NCI-H460 (cell line): ENCODE data around the gene UBE2U. TPM values are rescaled to one million over a fixed set of nuclear protein-coding genes. Genes with fewer than 3 reads are reported as not detected.

Experiments
- DNase-seq: peaks from one replicate; pipeline ENCODE4 v3.0.0-alpha.2; 2016; ENCODE audit warnings: low read depth; ENCODE audit errors: extremely low read depth
- total RNA-seq: library from RNA; depleted of rRNA; stranded (reverse); fragments of >200 nt; shearing (Covaris generic); gene quantifications from 2 replicates; pipeline ENCODE4 v1.2.3, GENCODE V29; 2014

Gene UBE2U
- total RNA-seq, 1 experiment from 2014 or later = not detected

DNA sequence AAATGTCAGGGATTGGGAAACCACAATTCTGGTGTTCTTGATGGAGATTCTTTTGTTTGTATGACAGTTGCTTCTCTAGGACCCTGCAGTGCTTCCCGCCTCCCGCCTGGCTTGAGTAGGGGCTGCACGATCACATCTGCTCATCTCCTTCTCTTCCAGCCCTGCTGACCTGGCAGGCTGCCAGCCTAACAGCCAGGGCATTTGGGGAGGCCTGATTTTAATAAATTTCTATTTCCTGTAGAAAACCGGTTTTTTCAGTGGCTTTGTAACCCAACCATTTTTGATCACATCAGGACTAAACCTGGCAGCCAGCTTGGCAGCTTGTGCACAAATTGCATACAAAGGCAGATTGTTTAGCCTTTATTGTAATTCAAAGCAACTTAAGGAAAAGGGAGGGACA, 78.9 kb downstream of the UBE2U start:
- DNase-seq = no peak

GRCh38 chr1:64287071-64287470, 83.6 kb downstream of the UBE2U start:
- no peak for DNase-seq

GRCh38 chr1:64290420-64290819, 87.0 kb downstream of the UBE2U start:
- no peak for DNase-seq

- no peak for DNase-seq
These were observed 88.5 kb downstream of the UBE2U start for GRCh38 chr1:64291931-64292330.

DNA sequence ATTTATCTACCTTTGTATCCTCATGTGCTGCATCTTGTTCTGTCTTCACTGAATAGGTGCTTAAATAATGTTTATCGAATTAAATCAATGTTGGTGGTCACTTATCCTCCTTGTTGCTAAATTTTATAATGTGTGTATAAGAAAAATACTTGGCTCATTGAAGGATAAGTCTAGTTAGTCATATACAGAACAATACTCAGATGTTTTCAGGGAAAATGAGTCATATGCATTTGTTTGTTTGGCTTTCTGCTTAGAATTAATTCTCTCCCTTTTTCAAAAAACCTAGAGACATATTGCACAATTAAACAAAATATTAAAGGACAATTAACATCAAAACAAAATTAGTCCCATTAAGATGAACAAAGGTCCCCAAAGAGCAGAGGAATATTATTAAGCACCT, 89.0 kb downstream of the UBE2U start:
- no peak for DNase-seq

DNA sequence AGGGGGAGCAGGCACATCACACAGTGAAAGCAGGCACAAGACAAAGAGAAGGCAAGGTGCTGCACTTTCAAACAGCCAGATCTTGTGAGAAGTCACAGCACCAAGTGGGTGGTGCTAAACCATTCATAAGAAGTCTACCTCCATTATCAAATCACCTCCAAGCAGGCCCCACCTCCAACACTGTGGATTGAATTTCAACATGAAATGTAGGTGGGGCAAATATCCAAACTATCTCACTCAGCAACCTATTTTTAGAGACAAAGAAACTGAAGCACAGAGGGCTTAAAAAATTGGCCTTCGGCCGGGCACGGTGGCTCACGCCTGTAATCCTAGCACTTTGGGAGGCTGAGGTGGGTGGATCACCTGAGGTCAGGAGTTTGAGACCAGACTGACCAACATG, 90.4 kb downstream of the UBE2U start:
- no peak for DNase-seq

DNA sequence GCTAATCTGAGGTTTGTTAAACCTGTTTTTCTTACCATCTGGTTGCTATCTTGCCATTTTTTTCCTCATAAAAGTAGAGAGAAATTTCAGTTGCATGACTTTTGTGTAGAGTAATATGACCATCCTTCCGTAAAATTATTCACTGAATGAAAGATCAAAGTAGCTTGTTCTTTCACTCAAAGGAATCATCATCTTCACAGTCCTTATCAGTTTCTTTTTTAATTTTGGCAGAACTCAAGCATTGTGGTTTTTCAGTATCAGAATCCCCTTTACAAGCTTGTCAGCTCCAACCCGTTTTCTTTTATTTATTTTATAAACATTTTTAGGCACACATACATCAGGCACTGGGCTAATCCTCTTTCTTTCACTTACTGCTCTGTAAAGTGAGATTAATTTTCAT, 91.7 kb downstream of the UBE2U start:
- no peak for DNase-seq

- no peak for DNase-seq
These were observed 92.1 kb downstream of the UBE2U start for GRCh38 chr1:64295561-64295960.

DNA sequence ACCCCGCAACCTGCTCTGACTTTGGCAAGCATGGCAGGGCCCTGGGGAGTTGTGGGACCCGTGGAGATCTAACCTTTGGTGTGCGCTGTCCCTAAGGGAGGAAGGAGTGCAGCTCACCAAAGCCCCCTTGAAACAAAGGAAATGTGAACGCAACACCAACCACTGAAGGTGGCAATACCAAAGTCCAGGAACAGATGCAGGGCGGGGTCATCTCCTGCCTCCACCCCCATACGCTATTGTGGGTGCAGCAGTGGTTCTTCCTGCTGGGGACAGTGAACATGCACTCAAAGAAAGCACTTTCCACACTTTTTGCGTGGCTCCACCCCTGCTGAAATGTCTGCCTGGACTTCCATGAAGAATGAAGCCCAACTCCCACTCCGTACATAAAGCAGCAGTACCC, 93.0 kb downstream of the UBE2U start:
- DNase-seq = no peak

- no peak for DNase-seq
These were observed 98.8 kb downstream of the UBE2U start for GRCh38 chr1:64302194-64302593.

DNA sequence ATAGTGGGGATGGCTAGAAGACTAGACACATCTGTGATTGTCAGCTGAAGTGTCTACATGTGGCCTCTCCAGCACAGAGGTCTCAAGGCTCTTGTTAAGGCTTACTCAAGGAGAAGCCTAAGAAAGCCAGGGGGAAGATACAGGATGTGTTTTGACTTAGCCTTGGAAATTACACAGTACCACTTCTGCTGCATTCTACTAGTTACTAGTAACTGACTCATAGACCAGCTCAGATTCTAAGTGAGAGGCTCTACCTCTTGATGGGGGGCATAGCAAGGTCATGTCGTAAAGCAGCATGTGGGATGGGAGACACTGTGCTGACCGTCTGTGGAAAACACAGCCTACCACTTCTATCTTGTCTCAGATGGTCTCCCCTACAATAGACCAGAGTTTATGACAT, 99.5 kb downstream of the UBE2U start:
- no peak for DNase-seq

- DNase-seq = no peak
These were observed 101.4 kb downstream of the UBE2U start for GRCh38 chr1:64304823-64305222.

- DNase-seq = no peak
These were observed 105.4 kb downstream of the UBE2U start for GRCh38 chr1:64308866-64309265.

DNA sequence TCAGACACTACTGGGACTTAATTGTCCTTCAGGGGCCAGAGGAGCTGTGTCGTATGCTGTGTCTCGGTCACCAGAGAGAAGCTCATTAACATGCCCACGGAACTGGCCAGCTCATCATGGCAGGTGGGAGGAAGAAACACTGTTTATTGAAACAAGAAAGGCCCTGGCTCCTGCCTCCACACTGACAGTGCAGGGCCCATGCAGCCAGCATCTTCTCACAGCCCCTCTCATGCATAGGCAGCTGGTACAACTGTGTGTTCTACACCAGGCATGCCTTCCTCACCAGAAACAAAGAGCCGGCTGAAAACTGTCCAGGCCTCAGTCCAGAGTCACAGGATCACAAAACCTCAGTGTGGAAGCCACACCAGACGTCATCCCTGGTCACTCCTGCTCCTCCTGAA, 106.0 kb downstream of the UBE2U start:
- DNase-seq = no peak

DNA sequence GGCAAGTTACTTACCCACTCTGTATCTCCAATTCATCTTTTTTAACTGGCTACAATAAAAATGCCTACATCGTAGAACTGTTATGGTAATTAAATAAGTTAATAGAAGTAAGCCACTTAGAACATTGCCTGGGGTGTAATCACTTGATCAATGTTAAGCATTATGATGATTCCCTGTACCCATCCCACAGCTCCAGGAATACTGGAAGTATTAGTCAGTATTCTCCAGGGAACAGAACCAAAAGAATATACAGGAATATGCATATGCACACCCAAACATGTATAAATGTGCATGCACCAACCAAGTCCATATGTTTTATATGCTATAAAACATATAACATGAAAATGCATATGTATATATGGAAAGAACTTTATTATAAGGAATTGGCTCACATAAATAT, 107.3 kb downstream of the UBE2U start:
- no peak for DNase-seq

DNA sequence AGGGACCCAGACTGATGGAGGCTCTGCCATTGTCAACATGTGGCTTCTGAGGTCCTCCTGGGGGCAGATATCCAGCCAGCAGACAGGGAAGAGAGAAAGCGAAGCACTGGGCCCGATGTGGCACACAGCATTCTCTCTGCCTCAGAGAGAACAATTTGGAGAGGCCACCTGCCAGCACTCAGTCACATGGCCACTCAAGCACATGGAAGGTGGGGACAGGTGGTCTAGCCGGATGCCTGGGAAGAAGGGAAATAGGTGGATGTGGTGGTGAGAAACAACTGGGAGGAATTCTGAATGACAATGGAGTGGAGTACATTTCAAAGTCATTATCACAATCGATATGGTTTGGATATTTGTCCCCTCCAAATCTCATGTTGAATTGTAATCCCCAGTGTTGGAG, 109.0 kb downstream of the UBE2U start:
- DNase-seq = no peak

DNA sequence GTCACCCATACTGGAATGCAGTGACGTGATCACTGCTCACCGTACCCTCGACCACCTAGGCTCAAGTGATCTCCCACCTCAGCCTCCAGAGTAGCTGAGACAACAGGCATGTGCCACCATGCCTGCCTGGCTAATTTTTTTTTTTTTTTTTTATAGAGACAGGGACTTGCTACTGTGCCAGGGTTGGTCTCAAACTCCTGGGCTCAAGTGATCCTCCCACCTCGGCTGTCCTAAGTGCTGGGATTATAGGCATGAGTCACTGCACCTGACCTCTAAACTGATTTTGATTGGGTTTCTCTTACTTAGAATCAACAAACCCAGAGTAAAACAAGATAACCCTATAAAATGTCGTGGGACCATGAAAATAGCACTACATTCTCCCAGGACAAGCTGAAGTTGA, 112.0 kb downstream of the UBE2U start:
- no peak for DNase-seq
